ENCODE results near the gene PDE6H.
A peak's percentile ranks its signal among the peaks of the same experiment; 100 is the strongest.

Gene PDE6H

GRCh38 chr12:14952299-14952921, 20.4 kb upstream of the PDE6H start:
- peak; percentile 82 for DNase-seq

GRCh38 chr12:14953752-14954151, 19.1 kb upstream of the PDE6H start:
- no peak for DNase-seq

GRCh38 chr12:14954269-14954668, 18.6 kb upstream of the PDE6H start:
- peak; percentile 13 for DNase-seq

- peak; percentile 77 for DNase-seq
These were observed 16.6 kb upstream of the PDE6H start for GRCh38 chr12:14956024-14956891.

GRCh38 chr12:14956905-14957304, 15.9 kb upstream of the PDE6H start:
- DNase-seq, result peak; percentile 35

GRCh38 chr12:14957551-14958168, 15.2 kb upstream of the PDE6H start:
- DNase-seq, result no peak

GRCh38 chr12:14958361-14959125, 14.3 kb upstream of the PDE6H start:
- no peak for DNase-seq

- DNase-seq, result no peak
These were observed 13.8 kb upstream of the PDE6H start for GRCh38 chr12:14959126-14959440.

- no peak for DNase-seq
These were observed 13.4 kb upstream of the PDE6H start for GRCh38 chr12:14959463-14959862.

- no peak for DNase-seq
These were observed 12.8 kb upstream of the PDE6H start for GRCh38 chr12:14959916-14960496.

GRCh38 chr12:14960548-14961465, 12.0 kb upstream of the PDE6H start:
- peak; percentile 67 for DNase-seq

- DNase-seq, result peak; percentile 95
These were observed 11.2 kb upstream of the PDE6H start, which contains the start of gene ARHGDIB for GRCh38 chr12:14961466-14962152. TSS of gene ARHGDIB (minus strand) at chr12:14961601. CDS start at chr12:14950712, 10,889 bp downstream.

- DNase-seq, result no peak
These were observed 10.7 kb upstream of the PDE6H start for GRCh38 chr12:14962153-14962539.

- DNase-seq, result no peak
These were observed 10.0 kb upstream of the PDE6H start for GRCh38 chr12:14962797-14963196.

GRCh38 chr12:14963520-14963919, 9.3 kb upstream of the PDE6H start:
- DNase-seq, result no peak

GRCh38 chr12:14964406-14964805, 8.4 kb upstream of the PDE6H start:
- DNase-seq, result no peak

- DNase-seq, result no peak
These were observed 7.6 kb upstream of the PDE6H start for GRCh38 chr12:14965221-14965620.

- no peak for DNase-seq
These were observed 4.4 kb upstream of the PDE6H start for GRCh38 chr12:14968478-14968877.

- no peak for DNase-seq
These were observed 2.4 kb upstream of the PDE6H start for GRCh38 chr12:14970473-14970872.

GRCh38 chr12:14974633-14975032, 1.8 kb downstream of the PDE6H start:
- no peak for DNase-seq

- no peak for DNase-seq
These were observed 2.6 kb downstream of the PDE6H start for GRCh38 chr12:14975457-14975856.

Data from activated CD4-positive, alpha-beta T cell treated with anti-CD3 and anti-CD28 coated beads, Interleukin-2, amount 50 U/mL, for 16 hours (primary cell).